Sciatic nerve (tissue), 2 donors: Measurements from ENCODE around the gene PCBP1. TPM values are rescaled to one million over a fixed set of nuclear protein-coding genes. Genes with fewer than 3 reads are reported as not detected.

ENCODE experiments used
- ATAC-seq: fragments of 200-7000 bp; cut with Tn5 transposase; one replicate; pipeline ENCODE4 v1.9.1; 2020; ENCODE audit warnings: mild to moderate bottlenecking, moderate library complexity
- DNase-seq: peaks from one replicate; pipeline ENCODE4 v3.0.0-alpha.2; 2020; ENCODE audit warnings: low spot score
- intact Hi-C: fragments of 100-400 bp; cut with DNase I; formaldehyde crosslinking; loops from one replicate; pipeline ENCODE4 v1.14.2; 2022
- total RNA-seq: library from RNA; stranded (reverse); fragmentation: NEBNext Ultra II Directional; extraction: Animal tissue kit (Norgen Biotek cat#: 25700); gene quantifications from one replicate; pipeline ENCODE4 v1.2.1, GENCODE V29; 2021
- donor health status: DM: no; HTN: no; CAD: no.
- donor health status: DM: no; HTN: no; CAD: no.

The PCBP1 gene
- total RNA-seq, 1 donor from 2014 or later: 285 TPM

- intact Hi-C loops: loop anchor here (10.0 kb wide), 1 partner anchor 159 kb away; the partner anchor contains the start of gene MXD1
- DNase-seq: no peak
- no peak for ATAC-seq
Measured at GRCh38 chr2:70073493-70073892, 13.8 kb upstream of the PCBP1 start.

- peak; percentile 46 for ATAC-seq
- no peak for DNase-seq
- intact Hi-C loops: loop anchor here (10.0 kb wide), 1 partner anchor 164 kb away; the partner anchor contains the start of gene MXD1
Measured at GRCh38 chr2:70078384-70078783, 8.9 kb upstream of the PCBP1 start.

- ATAC-seq (no peak), DNase-seq (no peak)
- intact Hi-C loops: no loop called here
Measured at GRCh38 chr2:70080610-70081200, 6.6 kb upstream of the PCBP1 start.

- ATAC-seq (no peak), DNase-seq (no peak)
- intact Hi-C loops: no loop called here
Measured at GRCh38 chr2:70081221-70081620, 6.1 kb upstream of the PCBP1 start.

GRCh38 chr2:70083344-70084156 is 3.7 kb upstream of the PCBP1 start:
- ATAC-seq: no peak
- no peak for DNase-seq
- intact Hi-C loops: no loop called here

GRCh38 chr2:70084973-70085710 is 2.1 kb upstream of the PCBP1 start:
- intact Hi-C loops: loop anchor here (5.0 kb wide), 2 partner anchors 37 to 57 kb away; no protein-coding TSS in a partner anchor
- DNase-seq: no peak
- ATAC-seq: no peak

- DNase-seq (peak; percentile 86), ATAC-seq (no peak)
- intact Hi-C loops: loop anchor here (5.0 kb wide), 2 partner anchors 37 to 57 kb away; no protein-coding TSS in a partner anchor
Measured at GRCh38 chr2:70085711-70086277, 1.5 kb upstream of the PCBP1 start.

- peak; percentile 59 for ATAC-seq
- intact Hi-C loops: loop anchor here (5.0 kb wide), 2 partner anchors 36 to 56 kb away; no protein-coding TSS in a partner anchor
- DNase-seq: no peak
Measured at GRCh38 chr2:70086278-70086837, 919 bp upstream of the PCBP1 start.

- intact Hi-C loops: loop anchor here (5.0 kb wide), 2 partner anchors 34 to 54 kb away; no protein-coding TSS in a partner anchor
- ATAC-seq (peak; percentile 4), DNase-seq (peak; percentile 76)
Measured at GRCh38 chr2:70087702-70088597, 673 bp downstream of the PCBP1 start.

- DNase-seq (no peak), ATAC-seq (no peak)
- intact Hi-C loops: loop anchor here (5.0 kb wide), 2 partner anchors 34 to 54 kb away; no protein-coding TSS in a partner anchor
Measured at GRCh38 chr2:70088598-70089219, 1.4 kb downstream of the PCBP1 start.

GRCh38 chr2:70089220-70089982 is 2.1 kb downstream of the PCBP1 start:
- DNase-seq (no peak), ATAC-seq (no peak)
- intact Hi-C loops: loop anchor here (5.0 kb wide), 2 partner anchors 33 to 53 kb away; no protein-coding TSS in a partner anchor

- intact Hi-C loops: loop anchor here (5.0 kb wide), 2 partner anchors 32 to 52 kb away; no protein-coding TSS in a partner anchor
- DNase-seq (no peak), ATAC-seq (no peak)
Measured at GRCh38 chr2:70089983-70090525, 2.8 kb downstream of the PCBP1 start.

- intact Hi-C loops: no loop called here
- DNase-seq (no peak), ATAC-seq (no peak)
Measured at GRCh38 chr2:70090706-70091334, 3.5 kb downstream of the PCBP1 start.

- DNase-seq (no peak), ATAC-seq (no peak)
- intact Hi-C loops: no loop called here
Measured at GRCh38 chr2:70091364-70091763, 4.1 kb downstream of the PCBP1 start.

GRCh38 chr2:70091816-70092215 is 4.5 kb downstream of the PCBP1 start:
- DNase-seq (no peak), ATAC-seq (no peak)
- intact Hi-C loops: no loop called here
